ENCODE measurements around the gene SPC24.
A peak's percentile ranks its signal among the peaks of the same experiment; 100 is the strongest.

DNA sequence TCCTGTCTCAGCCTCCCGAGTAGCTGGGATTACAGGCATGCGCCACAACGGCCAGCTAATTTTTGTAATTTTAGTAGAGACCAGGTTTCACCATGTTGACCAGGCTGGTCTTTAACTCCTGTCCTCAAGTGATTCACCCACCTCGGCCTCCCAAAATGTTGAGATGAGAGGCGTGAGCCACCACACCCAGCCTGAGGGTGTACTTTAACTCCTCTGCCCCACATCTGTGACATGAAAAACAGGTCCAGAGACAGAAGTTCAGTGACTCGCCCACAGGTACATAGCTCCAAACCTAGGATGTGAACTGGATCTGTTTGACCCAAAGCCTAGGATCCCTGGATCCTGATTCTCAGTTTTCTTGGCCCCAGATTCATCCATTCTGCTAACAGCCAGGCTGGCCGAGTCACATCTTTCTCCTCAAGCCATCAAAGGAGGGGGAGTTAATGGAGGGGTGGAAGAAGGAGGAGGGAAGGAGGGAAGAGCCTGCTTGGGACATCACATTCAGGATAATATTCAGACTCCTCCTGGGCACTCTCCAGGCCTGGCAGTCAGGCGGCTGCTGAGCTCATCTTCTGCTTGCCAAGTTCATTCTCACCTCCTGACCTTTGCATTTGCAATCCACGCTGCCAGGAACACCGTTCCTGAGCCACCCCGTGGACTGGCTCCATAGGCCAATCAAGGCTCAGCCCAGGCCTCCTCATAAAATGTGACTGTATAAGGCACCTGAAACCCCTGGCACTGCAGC lies 3.1 kb downstream of the SPC24 start:
- peak; percentile 77 to 93 for TF ChIP-seq POLR2AphosphoS5 (IDR thresholded peaks at IDR 0.05; ENCODE audit: insufficient read depth in 1 of 2, low read depth in 1 of 2)
- no peak for TF ChIP-seq CTCF (IDR thresholded peaks at IDR 0.05)
- TF ChIP-seq POLR2A (IDR thresholded peaks at IDR 0.05), result no peak

Data from vagina (tissue), 2 donors.